ENCODE data around the gene RDM1. TPM values are rescaled to one million over a fixed set of nuclear protein-coding genes. Genes with fewer than 3 reads are reported as not detected.
"Not testable (repeated sequence)": the region's sequence is repeated elsewhere in the genome, so short reads cannot be mapped to it uniquely, and the experiment has no call there.

The RDM1 gene, protein sequence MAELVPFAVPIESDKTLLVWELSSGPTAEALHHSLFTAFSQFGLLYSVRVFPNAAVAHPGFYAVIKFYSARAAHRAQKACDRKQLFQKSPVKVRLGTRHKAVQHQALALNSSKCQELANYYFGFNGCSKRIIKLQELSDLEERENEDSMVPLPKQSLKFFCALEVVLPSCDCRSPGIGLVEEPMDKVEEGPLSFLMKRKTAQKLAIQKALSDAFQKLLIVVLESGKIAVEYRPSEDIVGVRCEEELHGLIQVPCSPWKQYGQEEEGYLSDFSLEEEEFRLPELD
- polyA plus RNA-seq (ENCODE audit: insufficient read length): 0.67 TPM

- peak; percentile 65 for DNase-seq
These were observed at the start of gene RDM1 for GRCh38 chr17:35930211-35931065. RDM1 (minus strand) TSS chr17:35930773; CDS start chr17:35930727, 46 bp downstream.

GRCh38 chr17:35978346-35978745 is 47.8 kb upstream of the RDM1 start:
- no peak for DNase-seq

DNA sequence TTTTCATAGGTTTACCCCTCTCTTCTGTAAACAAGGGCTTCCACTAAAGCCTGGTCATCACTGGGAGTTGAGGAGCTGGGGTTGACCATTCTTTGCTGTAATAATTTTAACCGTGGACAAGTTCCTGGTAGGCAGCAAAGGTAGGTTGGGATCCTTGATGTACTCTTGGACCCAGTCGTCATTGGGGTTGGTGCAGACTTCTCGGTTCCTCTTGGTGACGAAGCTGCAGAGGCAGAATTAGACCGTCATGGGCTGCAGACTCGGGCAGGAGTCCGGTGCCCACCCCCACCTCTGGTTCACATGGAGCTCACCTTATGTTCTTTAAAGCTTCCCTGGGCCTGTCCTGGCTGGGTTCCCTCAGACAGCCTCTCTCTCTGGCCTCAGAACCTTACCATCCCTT is 46.9 kb upstream of the RDM1 start:
- no peak for DNase-seq

DNA sequence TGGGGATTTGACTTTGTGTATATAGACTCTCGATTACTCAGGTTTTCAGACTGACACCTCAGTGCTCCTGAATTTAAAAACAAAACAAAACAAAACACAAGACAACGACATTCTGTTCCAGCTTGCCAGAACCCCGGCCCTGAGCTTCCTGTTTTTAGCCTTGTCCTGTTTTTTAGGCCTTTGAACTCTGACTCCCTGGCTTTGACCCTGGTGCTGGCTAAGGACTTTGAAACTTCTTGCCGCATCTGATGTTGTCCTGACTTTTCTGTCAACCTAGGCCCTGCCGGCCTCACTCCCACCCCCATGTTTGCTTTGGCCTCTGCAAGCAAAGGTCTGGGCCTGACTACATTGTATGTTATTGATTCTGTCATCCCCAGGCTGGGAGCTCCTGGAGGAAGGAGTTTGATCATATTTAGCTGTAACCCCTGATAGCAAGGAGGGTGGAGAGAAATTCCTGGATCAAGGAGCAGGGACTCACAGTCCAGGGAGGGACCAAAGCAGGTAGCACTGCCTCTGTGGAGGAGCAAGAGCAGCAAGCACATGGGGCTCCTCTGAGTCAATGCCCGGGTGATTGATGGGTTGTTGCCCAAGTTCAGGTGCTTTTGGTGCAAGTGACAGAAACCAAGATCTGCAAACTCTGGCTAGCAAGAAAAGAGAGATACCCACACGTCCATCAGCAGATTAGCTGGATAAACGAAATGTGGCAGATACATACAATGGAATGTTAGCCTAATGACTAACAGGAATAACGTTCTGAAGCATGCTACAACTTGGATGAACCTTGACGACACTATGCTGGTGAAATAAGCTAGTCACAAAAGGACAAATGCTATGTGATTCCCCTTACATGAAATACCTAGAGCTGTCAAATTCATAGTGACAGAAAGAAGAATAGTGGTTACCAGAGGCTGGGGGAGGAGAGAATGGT is 43.0 kb upstream of the RDM1 start:
- DNase-seq: no peak

GRCh38 chr17:35972945-35973332 is 42.4 kb upstream of the RDM1 start:
- no peak for DNase-seq

- no peak for DNase-seq
These were observed 42.0 kb upstream of the RDM1 start for GRCh38 chr17:35972535-35972934.

- DNase-seq: no peak
These were observed 41.5 kb upstream of the RDM1 start for GRCh38 chr17:35972066-35972465.

DNA sequence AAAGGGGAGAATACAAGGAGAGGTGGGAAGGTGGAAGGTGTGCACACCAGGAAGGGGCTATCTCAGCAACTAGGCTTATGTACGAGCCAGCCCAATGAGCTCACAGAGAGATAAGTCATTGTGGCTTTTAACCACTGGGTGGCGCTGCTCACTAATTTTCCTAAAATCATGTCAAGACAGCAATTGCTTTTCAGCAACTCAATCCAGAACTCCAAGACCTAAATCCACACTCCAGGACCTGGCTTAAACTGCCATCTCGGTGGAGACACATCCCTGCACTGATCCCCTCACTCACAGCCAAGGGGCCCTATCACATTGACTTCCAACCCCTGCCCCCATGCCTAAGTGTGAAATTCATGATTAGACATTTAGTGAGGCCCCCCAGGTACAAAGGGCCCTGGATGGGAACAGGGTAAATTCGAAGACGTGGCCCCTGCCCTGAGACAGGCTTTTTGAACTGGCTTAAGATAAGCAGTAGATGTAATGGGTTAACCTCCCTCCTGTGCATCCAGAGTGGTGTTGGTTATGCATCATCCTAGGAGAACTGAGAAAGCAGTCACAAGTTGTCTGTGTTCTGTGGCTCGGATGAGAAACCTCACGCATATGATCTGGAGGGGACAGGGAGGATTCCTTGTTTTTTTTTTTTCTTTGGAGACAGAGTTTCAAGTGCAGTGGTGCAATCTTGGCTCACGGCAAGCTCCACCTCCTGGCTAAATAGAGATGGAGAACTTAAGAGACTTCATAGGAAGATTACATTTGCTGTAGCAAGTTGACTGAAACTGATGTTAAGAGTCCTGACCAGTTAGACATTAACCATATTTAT is 39.2 kb upstream of the RDM1 start:
- peak; percentile 82 for DNase-seq

- no peak for DNase-seq
These were observed 38.0 kb upstream of the RDM1 start for GRCh38 chr17:35968520-35969054.

DNA sequence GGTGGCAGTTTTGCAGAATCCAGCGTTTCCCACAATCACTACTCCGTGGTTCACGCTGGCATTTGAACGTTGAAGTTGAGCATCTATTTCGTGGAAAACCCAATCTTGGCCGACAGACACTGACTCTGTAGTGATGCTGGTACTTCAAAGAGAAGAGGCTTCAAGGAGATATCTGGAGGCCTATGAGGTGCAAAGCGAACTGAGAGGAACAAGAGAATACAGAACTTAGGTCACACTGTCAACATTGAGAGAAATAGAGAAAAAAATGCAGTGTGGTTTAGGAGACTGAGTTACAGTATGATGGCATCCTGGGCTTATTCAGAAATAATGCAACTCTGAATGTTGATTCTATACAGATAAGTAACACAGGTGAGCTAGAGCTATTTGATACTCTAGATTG is 34.7 kb upstream of the RDM1 start:
- no peak for DNase-seq

DNA sequence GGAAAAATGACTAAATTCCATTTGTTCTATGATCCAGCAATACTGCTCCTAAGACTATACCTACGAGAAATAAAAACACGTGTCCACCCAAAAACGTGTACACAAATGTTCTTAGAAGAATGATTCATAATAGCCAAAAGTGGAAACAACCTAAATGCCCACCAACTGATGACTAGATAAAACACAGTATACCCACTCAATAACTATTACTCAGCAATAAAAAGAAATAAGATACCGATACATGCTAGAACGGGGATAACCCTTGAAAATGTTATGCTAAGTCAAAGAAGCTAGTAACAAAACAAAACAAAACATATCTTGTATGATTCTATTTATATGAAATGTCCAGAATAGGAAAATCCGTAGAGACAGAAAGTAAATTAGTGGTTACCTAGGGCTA is 33.1 kb upstream of the RDM1 start:
- no peak for DNase-seq

- DNase-seq: no peak
These were observed 23.1 kb upstream of the RDM1 start for GRCh38 chr17:35953720-35954119.

- DNase-seq: no peak
These were observed 18.8 kb upstream of the RDM1 start for GRCh38 chr17:35949401-35949800.

GRCh38 chr17:35948092-35948491 is 17.5 kb upstream of the RDM1 start:
- no peak for DNase-seq

DNA sequence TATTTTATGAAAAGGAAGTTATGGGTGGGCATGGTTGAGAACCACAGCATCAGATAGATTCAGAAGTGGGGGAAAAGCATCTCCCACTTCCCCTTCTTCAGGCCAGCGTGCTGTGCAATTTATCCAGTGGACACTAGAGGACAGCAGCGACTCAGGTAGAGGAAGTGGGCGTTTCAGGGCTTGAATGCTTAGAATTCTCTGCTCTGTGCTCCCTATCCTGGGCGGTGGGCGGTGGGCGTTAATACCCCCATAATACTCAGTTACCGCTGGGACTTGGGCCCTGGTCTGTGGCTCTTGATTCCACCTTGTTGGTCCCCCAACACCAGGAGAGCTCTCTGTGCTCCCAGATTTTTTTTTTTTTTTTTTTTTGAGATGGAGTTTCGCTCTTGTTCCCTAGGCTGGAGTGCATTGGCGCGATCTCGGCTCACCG is 16.6 kb upstream of the RDM1 start:
- no peak for DNase-seq

DNA sequence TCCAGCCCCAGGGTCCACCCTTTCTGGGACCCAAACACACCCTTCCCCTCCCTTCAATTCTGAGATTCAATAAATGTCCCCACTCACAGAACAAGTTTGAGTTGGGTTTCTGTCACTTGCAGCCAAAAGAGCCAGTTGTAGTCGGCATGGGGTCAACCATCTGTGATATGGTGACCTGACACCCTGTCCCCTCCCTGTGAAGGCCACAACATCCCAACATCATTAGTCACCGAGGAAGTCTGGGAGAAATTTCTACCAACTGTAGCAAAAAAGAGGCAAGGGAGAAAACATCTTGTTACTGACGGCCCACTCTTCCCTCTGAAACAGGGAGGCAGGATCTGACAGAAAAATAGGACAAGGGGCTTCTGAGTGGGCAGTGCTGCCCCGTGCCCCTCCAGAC is 13.6 kb upstream of the RDM1 start:
- DNase-seq: no peak

DNA sequence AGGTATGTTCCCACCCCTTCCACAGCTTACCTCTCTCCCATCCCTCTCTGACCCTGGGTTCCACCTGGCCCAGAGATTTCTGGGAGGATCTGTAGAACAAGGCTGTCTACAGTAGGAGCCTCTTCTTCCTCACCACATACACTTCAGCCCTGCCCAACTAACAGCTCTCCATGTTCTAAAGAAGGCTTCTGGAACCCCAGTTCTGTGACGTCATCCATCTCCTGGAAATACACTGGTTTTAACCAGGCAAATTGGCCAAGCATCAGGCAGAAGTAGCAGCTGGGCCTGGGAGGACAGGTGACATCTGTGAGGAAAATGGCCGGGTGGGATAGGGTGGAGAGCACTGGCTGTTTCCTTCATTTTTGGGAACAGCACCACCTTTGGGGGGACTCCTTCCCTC is 13.0 kb upstream of the RDM1 start, which contains the start of gene LYZL6:
Gene LYZL6, minus strand, starts transcription at position 177 of the 400 bp plus-strand sequence. CDS start 4,357 bp downstream, outside the sequence.
- DNase-seq: no peak

DNA sequence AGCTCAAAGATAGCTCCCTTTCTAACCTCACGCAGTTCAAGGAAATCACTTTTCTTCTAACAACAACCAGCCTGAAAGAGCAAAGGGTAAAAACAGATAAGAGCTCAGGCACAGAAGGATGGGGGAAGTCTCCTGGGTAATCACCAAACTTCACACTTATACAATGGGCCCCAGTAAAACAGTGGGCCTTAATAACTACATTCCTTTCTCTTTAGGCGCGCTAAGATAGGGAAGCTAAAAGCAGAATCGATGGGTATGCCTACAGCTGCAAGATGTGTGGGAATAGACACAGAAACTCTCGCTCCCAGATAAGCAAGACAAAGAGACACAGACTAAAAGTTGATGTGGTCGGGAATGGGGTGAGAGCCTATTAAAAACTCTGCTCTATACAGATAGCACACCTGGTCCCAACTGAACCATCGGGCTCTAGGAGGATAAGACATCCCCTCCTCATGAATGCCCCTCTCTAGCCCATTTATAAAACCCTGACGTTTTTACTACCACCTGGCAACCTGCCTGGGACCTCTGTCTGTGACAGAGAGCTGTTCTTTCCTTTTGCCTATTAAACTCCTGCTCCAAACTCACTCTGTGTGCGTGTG is 12.1 kb upstream of the RDM1 start:
- DNase-seq: no peak

GRCh38 chr17:35938492-35938891 is 7.9 kb upstream of the RDM1 start:
- not testable (repeated sequence) for DNase-seq

DNA sequence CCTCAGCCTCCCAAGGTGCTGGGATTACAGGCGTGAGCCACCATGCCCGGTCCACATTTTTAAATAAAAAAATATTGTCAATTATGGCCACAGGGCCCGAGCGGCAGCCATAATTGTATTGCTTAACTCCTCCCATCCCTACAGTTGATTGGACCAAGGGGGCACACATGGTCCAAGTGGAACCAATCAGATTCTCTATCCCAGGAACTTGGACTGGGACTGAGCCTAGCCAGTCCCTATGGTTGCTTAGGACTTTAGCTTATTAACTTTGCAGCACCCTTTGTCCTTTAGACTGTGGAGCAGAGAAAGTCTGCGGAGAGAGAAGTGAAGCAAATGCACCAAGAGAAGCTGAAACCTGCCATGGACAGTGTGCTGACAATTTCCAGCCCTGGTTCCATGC is 5.5 kb upstream of the RDM1 start:
- DNase-seq: no peak

DNA sequence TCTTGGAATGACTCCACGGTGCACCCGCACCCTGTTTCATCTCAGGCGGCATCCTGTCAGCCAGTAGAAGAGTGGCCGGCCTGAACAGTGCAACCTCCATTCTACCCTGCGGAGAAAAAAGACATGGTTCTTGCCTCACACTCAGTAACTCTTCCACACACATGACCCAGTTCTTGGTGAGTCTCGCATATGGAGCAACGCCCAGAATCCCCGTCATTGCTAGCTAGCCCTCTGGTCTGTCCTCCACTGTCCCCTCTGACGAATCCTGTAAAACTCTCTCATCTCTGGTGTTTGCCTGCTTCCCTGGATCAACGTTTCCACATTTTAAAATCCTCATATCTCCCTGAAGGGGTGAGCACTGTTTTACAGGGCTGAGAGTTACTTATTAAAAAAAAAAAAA is 4.2 kb upstream of the RDM1 start:
- DNase-seq: no peak

Measured in hindlimb muscle (tissue), 1 donor.